GM23338 (cell line): Measurements from ENCODE around the gene B4GALT5. TPM values are rescaled to one million over a fixed set of nuclear protein-coding genes. Genes with fewer than 3 reads are reported as not detected.
A peak's percentile ranks its signal among the peaks of the same experiment; 100 is the strongest.

Experiments
- ATAC-seq: fragments of 200-7000 bp; cut with Tn5 transposase; 3 replicates; pipeline ENCODE4 v1.9.1; 2020
- DNase-seq: peaks from one replicate; pipeline ENCODE4 v3.0.0-alpha.2; 2015; ENCODE audit warnings: low spot score
- H2AFZ ChIP-seq: fragments of 200-600 bp; sonication (generic); 2 replicates; pipeline ENCODE4 v1.8.0; 2016; ENCODE audit warnings: antibody characterized with exemption, mild to moderate bottlenecking, moderate library complexity
- H3F3A ChIP-seq: fragments of 200-600 bp; sonication (generic); replicated peaks from 2 replicates; pipeline ENCODE4 v1.8.0; 2017; ENCODE audit warnings: antibody characterized with exemption, mixed run types, low read depth
- H3K27ac ChIP-seq: fragments of 200-600 bp; sonication (generic); 2 replicates; pipeline ENCODE4 v1.6.1; 2016; ENCODE audit warnings: low read depth
- H3K27me3 ChIP-seq: fragments of 200-600 bp; sonication (generic); 2 replicates; pipeline ENCODE4 v1.8.0; 2016; ENCODE audit warnings: mild to moderate bottlenecking, mixed run types, moderate library complexity; ENCODE audit not compliant: insufficient read depth
- H3K36me3 ChIP-seq: fragments of 200-600 bp; sonication (generic); 2 replicates; pipeline ENCODE4 v1.8.0; 2016; ENCODE audit warnings: mild to moderate bottlenecking; ENCODE audit not compliant: insufficient read depth
- H3K4me1 ChIP-seq: fragments of 200-600 bp; sonication (generic); 2 replicates; pipeline ENCODE4 v1.8.0; 2016; ENCODE audit warnings: mild to moderate bottlenecking, moderate library complexity; ENCODE audit not compliant: insufficient read depth
- H3K4me2 ChIP-seq: fragments of 200-600 bp; sonication (generic); 2 replicates; pipeline ENCODE4 v1.7.1; 2017; ENCODE audit warnings: mixed run types
- H3K4me3 ChIP-seq: fragments of 200-600 bp; sonication (generic); 2 replicates; pipeline ENCODE4 v1.6.1; 2016; ENCODE audit warnings: mixed run types
- H3K79me2 ChIP-seq: fragments of 200-600 bp; sonication (generic); replicated peaks from 2 replicates; pipeline ENCODE4 v1.8.0; 2017; ENCODE audit warnings: mild to moderate bottlenecking; ENCODE audit not compliant: insufficient read depth
- H3K9me2 ChIP-seq: fragments of 200-600 bp; sonication (generic); 2 replicates; pipeline ENCODE4 v1.8.0; 2017; ENCODE audit not compliant: insufficient read depth
- H4K20me1 ChIP-seq: fragments of 200-600 bp; sonication (generic); replicated peaks from 2 replicates; pipeline ENCODE4 v1.8.0; 2017; ENCODE audit warnings: mild to moderate bottlenecking; ENCODE audit not compliant: insufficient read depth
- H3K27ac Mint-ChIP-seq: 2 replicates; pipeline ENCODE4 v1.8.0; 2020; ENCODE audit warnings: inconsistent platforms, mild to moderate bottlenecking, moderate library complexity, mixed read lengths
- H3K27me3 Mint-ChIP-seq: 3 replicates; pipeline ENCODE4 v1.8.0; 2022; ENCODE audit warnings: low read depth, mild to moderate bottlenecking, moderate library complexity, mixed read lengths, inconsistent platforms; ENCODE audit not compliant: insufficient read depth, poor library complexity
- H3K36me3 Mint-ChIP-seq: 3 replicates; pipeline ENCODE4 v1.8.0; 2021; ENCODE audit warnings: low read depth, mild to moderate bottlenecking, inconsistent platforms, moderate library complexity, mixed read lengths
- H3K4me1 Mint-ChIP-seq: 3 replicates; pipeline ENCODE4 v1.8.0; 2020; ENCODE audit warnings: mild to moderate bottlenecking, inconsistent platforms, mixed read lengths
- H3K4me3 Mint-ChIP-seq: 3 replicates; pipeline ENCODE4 v1.8.0; 2021; ENCODE audit warnings: moderate library complexity, mild to moderate bottlenecking, inconsistent platforms, mixed read lengths
- H3K9me3 Mint-ChIP-seq: 3 replicates; pipeline ENCODE4 v1.8.0; 2020; ENCODE audit warnings: moderate library complexity, mild to moderate bottlenecking, inconsistent platforms, mixed read lengths
- CREB1 ChIP-seq: fragments of 250-450 bp; sonication (Bioruptor Pico); IDR thresholded peaks from 2 replicates; pipeline ENCODE4 v1.5.0; 2020; ENCODE audit warnings: low read depth, mild to moderate bottlenecking, moderate library complexity
- EZH2 ChIP-seq: fragments of 200-600 bp; sonication (generic); IDR thresholded peaks from one replicate; pipeline ENCODE4 v1.8.0; 2017; ENCODE audit warnings: antibody characterized with exemption, mild to moderate bottlenecking, low read depth; ENCODE audit not compliant: unreplicated experiment
- EZH2phosphoT487 ChIP-seq: fragments of 200-600 bp; sonication (generic); IDR thresholded peaks from one replicate; pipeline ENCODE4 v1.8.1; 2018; ENCODE audit warnings: antibody characterized with exemption; ENCODE audit not compliant: unreplicated experiment
- JUNB ChIP-seq: IDR thresholded peaks from one replicate; pipeline ENCODE4 v1.6.1; 2016; ENCODE audit warnings: antibody characterized with exemption; ENCODE audit not compliant: unreplicated experiment
- NANOG ChIP-seq: IDR thresholded peaks from 2 replicates; pipeline ENCODE4 v1.6.1; 2016; ENCODE audit warnings: antibody characterized with exemption, borderline replicate concordance
- POLR2AphosphoS5 ChIP-seq: IDR thresholded peaks from 2 replicates; pipeline ENCODE4 v1.6.1; 2016; ENCODE audit warnings: antibody characterized with exemption, low read depth
- STAT1 ChIP-seq: IDR thresholded peaks from one replicate; pipeline ENCODE4 v1.6.1; 2016; ENCODE audit warnings: antibody characterized with exemption; ENCODE audit not compliant: unreplicated experiment
- ZNF114 ChIP-seq: fragments of 250-450 bp; sonication (Bioruptor Pico); IDR thresholded peaks from 2 replicates; pipeline ENCODE4 v1.5.0; 2020; ENCODE audit warnings: mild to moderate bottlenecking, moderate library complexity
- ZNF331 ChIP-seq: fragments of 250-450 bp; sonication (Bioruptor Pico); IDR thresholded peaks from 2 replicates; pipeline ENCODE4 v1.5.0; 2020; ENCODE audit warnings: low read depth, mild to moderate bottlenecking, moderate library complexity
- polyA plus RNA-seq: library from polyadenylated mRNA; unstranded; fragments of >200 nt; fragmentation: Nextera tagmentation; extraction: Ambion mirVana; gene quantifications from 2 replicates; pipeline ENCODE4 v1.2.1, GENCODE V29; 2016
- total RNA-seq: library from RNA; depleted of rRNA; stranded (reverse); fragments of >200 nt; shearing (Covaris generic); gene quantifications from 2 replicates; pipeline ENCODE4 v1.2.3, GENCODE V29; 2014
- TF ChIP-seq, protein P1 (sequence below), 2 experiments: fragments of 200-600 bp in 1 of 2; sonication (generic) in 1 of 2; conservative IDR thresholded peaks; 2 replicates each; pipeline versions ENCODE4 v1.5.1 to v1.6.1; 2016 to 2017; ENCODE audit warnings: antibody characterized with exemption in 2 of 2, low read depth in 2 of 2, mild to moderate bottlenecking in 2 of 2, moderate library complexity in 1 of 2
- TF ChIP-seq, protein P2 (sequence below): fragments of 250-450 bp; sonication (Bioruptor Pico); IDR thresholded peaks from 2 replicates; pipeline ENCODE4 v1.5.0; 2020; ENCODE audit warnings: mild to moderate bottlenecking, moderate library complexity
- TF ChIP-seq, protein P3 (sequence below): IDR thresholded peaks from 2 replicates; pipeline ENCODE4 v1.6.1; 2016; ENCODE audit warnings: antibody characterized with exemption

B4GALT5 gene
- total and polyA plus RNA-seq, 2 experiments from 2014 or later, result 19.1 to 50.3 TPM

DNA sequence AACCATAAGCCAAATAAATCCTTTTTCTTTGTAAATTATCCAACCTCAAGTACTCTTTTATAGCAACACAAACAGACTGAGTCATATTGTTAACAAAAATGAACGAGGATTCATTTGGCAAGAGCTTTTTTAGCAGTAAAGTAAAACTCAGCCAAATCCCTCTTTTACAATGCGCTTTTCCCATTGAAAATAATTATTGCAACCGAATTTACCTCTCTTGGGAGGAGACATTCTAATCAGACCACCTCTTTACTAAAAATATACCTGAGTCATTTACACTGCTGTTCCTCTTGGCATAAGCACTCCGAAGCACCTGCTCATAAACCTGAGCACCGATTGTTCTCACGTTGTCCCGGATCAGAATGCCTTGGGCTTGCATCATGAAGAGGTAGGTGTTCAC is 57.4 kb downstream of the B4GALT5 start (continued):
- TF ChIP-seq, protein P1, sequence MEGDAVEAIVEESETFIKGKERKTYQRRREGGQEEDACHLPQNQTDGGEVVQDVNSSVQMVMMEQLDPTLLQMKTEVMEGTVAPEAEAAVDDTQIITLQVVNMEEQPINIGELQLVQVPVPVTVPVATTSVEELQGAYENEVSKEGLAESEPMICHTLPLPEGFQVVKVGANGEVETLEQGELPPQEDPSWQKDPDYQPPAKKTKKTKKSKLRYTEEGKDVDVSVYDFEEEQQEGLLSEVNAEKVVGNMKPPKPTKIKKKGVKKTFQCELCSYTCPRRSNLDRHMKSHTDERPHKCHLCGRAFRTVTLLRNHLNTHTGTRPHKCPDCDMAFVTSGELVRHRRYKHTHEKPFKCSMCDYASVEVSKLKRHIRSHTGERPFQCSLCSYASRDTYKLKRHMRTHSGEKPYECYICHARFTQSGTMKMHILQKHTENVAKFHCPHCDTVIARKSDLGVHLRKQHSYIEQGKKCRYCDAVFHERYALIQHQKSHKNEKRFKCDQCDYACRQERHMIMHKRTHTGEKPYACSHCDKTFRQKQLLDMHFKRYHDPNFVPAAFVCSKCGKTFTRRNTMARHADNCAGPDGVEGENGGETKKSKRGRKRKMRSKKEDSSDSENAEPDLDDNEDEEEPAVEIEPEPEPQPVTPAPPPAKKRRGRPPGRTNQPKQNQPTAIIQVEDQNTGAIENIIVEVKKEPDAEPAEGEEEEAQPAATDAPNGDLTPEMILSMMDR (conservative IDR thresholded peaks at IDR 0.05; ENCODE audit: low read depth in 2 of 2), result no peak
- TF ChIP-seq CREB1 (CRISPR knock-in tag), result no peak
- TF ChIP-seq ZNF114 (CRISPR knock-in tag), result no peak
- no peak for TF ChIP-seq NANOG

DNA sequence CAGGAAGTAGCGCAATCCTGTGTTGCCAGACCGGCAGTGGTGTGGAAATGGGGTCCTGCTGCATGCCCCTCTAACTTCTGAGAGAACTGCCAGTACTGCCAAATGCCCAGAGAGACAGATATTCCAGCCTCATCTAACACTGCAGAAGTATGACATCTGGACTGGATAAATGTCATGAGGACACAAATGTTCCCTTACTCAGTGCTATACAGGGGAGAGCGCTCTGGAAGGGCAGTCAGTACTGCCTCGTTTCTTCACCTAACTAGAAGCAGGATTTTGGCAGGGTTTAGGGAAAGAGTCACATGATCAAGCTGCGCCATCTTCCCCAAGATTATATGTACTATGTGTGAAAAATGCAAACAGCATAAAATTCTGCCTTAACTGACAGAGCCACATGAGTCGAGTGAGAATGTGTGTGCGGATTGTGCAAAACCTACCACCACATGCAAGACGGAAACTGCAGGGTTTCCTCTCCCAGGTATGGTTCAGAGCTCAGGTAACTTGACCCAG is 59.7 kb downstream of the B4GALT5 start:
- no peaks in the 10 kb centered on the region for H3K27me3 Mint-ChIP-seq
- H3K9me3 Mint-ChIP-seq, result no peaks in the 10 kb centered on the region
- peaks cover 26% of the 10 kb centered on the region for H3K36me3 ChIP-seq
- H3K36me3 Mint-ChIP-seq, result peaks cover 53% of the 10 kb centered on the region
- no peaks in the 10 kb centered on the region for H3K9me2 ChIP-seq
- H3F3A ChIP-seq, result no peaks in the 10 kb centered on the region
- no peak overlapping the region for H3K4me2 ChIP-seq
- H3K27ac Mint-ChIP-seq, result peak overlapping the region; percentile 14; the same call in 1 of the 2 replicates
- H3K79me2 ChIP-seq, result peaks cover 99% of the 10 kb centered on the region
- ATAC-seq, result no peak
- no peak overlapping the region for H3K4me3 Mint-ChIP-seq
- no peaks in the 10 kb centered on the region for H3K27me3 ChIP-seq
- no peak overlapping the region for H3K4me3 ChIP-seq
- peaks cover 21% of the 10 kb centered on the region for H3K4me1 ChIP-seq
- H4K20me1 ChIP-seq, result peaks cover 56% of the 10 kb centered on the region
- peaks cover 2% of the 10 kb centered on the region; the same call in 1 of the 3 replicates for H3K4me1 Mint-ChIP-seq
- H2AFZ ChIP-seq, result no peak overlapping the region
- no peak for DNase-seq
- no peak overlapping the region for H3K27ac ChIP-seq
- TF ChIP-seq ZNF331 (CRISPR knock-in tag) (no peak), JUNB (no peak), EZH2phosphoT487 (no peak), ZNF114 (CRISPR knock-in tag) (no peak), STAT1 (no peak), POLR2AphosphoS5 (no peak), CREB1 (CRISPR knock-in tag) (no peak), EZH2 (no peak)
- TF ChIP-seq, protein P2, sequence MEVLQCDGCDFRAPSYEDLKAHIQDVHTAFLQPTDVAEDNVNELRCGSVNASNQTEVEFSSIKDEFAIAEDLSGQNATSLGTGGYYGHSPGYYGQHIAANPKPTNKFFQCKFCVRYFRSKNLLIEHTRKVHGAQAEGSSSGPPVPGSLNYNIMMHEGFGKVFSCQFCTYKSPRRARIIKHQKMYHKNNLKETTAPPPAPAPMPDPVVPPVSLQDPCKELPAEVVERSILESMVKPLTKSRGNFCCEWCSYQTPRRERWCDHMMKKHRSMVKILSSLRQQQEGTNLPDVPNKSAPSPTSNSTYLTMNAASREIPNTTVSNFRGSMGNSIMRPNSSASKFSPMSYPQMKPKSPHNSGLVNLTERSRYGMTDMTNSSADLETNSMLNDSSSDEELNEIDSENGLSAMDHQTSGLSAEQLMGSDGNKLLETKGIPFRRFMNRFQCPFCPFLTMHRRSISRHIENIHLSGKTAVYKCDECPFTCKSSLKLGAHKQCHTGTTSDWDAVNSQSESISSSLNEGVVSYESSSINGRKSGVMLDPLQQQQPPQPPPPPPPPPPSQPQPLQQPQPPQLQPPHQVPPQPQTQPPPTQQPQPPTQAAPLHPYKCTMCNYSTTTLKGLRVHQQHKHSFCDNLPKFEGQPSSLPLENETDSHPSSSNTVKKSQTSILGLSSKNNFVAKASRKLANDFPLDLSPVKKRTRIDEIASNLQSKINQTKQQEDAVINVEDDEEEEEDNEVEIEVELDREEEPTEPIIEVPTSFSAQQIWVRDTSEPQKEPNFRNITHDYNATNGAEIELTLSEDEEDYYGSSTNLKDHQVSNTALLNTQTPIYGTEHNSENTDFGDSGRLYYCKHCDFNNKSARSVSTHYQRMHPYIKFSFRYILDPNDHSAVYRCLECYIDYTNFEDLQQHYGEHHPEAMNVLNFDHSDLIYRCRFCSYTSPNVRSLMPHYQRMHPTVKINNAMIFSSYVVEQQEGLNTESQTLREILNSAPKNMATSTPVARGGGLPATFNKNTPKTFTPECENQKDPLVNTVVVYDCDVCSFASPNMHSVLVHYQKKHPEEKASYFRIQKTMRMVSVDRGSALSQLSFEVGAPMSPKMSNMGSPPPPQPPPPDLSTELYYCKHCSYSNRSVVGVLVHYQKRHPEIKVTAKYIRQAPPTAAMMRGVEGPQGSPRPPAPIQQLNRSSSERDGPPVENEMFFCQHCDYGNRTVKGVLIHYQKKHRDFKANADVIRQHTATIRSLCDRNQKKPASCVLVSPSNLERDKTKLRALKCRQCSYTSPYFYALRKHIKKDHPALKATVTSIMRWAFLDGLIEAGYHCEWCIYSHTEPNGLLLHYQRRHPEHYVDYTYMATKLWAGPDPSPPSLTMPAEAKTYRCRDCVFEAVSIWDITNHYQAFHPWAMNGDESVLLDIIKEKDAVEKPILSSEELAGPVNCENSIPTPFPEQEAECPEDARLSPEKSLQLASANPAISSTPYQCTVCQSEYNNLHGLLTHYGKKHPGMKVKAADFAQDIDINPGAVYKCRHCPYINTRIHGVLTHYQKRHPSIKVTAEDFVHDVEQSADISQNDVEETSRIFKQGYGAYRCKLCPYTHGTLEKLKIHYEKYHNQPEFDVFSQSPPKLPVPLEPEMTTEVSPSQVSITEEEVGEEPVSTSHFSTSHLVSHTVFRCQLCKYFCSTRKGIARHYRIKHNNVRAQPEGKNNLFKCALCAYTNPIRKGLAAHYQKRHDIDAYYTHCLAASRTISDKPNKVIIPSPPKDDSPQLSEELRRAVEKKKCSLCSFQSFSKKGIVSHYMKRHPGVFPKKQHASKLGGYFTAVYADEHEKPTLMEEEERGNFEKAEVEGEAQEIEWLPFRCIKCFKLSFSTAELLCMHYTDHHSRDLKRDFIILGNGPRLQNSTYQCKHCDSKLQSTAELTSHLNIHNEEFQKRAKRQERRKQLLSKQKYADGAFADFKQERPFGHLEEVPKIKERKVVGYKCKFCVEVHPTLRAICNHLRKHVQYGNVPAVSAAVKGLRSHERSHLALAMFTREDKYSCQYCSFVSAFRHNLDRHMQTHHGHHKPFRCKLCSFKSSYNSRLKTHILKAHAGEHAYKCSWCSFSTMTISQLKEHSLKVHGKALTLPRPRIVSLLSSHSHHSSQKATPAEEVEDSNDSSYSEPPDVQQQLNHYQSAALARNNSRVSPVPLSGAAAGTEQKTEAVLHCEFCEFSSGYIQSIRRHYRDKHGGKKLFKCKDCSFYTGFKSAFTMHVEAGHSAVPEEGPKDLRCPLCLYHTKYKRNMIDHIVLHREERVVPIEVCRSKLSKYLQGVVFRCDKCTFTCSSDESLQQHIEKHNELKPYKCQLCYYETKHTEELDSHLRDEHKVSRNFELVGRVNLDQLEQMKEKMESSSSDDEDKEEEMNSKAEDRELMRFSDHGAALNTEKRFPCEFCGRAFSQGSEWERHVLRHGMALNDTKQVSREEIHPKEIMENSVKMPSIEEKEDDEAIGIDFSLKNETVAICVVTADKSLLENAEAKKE (CRISPR knock-in tag), result no peak
- TF ChIP-seq, protein P1 (conservative IDR thresholded peaks at IDR 0.05; ENCODE audit: low read depth in 2 of 2), result no peak
- TF ChIP-seq, protein P3, sequence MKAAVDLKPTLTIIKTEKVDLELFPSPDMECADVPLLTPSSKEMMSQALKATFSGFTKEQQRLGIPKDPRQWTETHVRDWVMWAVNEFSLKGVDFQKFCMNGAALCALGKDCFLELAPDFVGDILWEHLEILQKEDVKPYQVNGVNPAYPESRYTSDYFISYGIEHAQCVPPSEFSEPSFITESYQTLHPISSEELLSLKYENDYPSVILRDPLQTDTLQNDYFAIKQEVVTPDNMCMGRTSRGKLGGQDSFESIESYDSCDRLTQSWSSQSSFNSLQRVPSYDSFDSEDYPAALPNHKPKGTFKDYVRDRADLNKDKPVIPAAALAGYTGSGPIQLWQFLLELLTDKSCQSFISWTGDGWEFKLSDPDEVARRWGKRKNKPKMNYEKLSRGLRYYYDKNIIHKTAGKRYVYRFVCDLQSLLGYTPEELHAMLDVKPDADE, result no peak
